ENCODE results near the gene GPR84.

GPR84 gene

GRCh38 chr12:54390668-54391551 lies 26.6 kb upstream of the GPR84 start:
- no peak for FAIRE-seq

GRCh38 chr12:54390176-54390667 lies 25.9 kb upstream of the GPR84 start:
- no peak for FAIRE-seq

DNA sequence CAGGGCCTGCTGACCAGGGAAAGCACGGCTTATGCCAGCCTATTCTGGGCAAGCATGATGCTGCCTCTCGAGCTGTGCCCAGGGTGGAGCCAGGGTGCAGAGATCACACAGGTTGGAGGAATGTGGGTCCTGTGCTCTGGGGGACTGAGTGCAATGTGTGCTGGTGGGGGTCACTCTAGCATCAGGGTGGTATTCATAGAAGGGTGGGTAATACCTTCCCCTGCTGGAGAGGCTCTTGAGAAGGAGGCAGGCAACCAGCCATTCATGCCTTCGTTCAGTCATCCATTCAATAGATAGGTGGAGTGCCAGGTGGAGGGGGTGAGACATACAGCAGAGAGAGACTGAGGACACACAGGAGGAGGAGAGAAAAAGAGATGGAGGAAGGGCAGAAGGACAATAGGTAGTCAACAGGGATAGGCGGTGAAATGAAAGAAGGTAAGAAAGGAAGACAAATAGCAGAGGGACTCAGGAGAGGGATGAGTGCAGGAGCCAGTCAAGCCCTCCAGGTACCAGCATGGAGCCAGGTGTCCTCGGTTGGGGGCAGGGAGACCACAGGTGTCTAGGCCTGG lies 25.4 kb upstream of the GPR84 start:
- no peak for FAIRE-seq

GRCh38 chr12:54389134-54389508 lies 24.8 kb upstream of the GPR84 start:
- no peak for FAIRE-seq

DNA sequence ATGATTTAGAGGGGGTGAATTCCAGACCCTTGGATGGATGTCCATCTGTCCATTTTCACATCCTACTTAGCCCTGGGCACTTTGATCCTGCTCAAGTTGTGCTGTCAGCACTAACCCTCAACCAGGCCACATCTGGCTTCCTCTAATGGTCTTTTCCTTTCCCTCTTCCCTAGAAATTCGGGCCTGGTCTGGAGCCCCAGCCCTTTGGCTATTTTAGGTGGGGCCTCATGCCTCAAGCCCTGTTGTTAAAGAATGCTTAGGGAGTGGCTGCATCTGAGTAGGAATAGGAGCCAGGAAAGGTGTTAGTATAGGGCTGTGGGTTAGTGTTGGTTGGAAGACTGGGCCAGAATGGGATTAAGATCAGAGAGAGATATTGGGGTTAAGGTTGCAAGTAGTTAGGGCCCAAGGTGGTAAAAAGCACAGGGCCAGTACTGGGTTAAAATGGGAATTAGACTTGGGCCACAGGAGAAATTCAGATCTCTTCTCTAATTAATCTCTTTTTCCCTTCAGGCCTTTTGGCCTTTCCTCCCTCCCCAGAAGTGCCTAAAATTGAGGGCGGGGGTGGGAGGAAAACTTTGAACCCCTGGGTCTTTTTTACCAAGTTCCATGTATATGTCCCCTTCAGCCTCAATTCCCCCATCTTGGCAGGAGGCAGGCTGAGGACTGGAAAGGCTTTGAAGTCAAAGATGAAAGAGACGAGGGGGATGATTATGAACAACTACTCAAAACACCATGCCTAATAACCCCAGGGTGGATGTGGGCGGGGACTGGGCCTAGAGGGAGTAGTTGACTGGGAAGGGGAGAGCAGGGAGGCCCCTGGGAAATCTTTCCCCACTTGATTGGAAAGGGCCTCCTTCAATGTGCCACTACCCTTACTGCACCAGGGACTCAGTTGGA lies 24.2 kb upstream of the GPR84 start:
- FAIRE-seq = no peak

GRCh38 chr12:54387114-54387467 lies 22.8 kb upstream of the GPR84 start:
- no peak for FAIRE-seq

DNA sequence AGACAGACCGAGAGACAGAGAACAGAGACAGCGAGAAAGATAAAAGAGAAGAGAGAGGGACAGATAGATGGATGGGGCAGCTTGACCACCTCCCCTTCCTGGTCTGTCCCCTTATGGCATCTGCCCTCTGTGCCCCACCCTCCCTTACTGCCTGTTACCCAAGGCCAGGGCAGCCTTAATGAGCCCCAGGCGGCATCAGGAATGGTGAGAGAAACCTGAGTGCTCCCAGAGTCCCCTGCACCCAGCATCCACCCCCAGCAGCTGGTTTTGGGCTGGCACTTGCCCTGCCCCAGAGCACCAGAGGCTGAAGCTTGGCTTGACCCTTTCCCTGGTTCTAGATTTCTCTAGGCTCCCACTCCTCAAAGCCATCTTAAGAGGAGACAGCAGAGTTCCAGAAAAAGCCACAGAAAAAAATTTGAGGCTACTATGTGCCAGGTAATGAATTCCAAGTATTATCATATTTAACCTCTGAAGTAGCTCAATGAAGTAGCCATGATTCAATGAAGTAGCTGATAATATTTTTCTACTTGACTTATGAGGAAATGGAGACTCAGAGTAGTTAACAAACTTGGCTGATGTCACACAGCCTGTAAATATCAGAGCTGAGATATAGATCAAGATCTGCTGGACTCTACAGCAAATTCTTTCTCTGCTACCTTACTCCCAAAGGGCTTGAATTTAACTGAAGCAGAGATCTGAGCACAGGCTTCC lies 22.3 kb upstream of the GPR84 start:
- no peak for FAIRE-seq

- no peak for FAIRE-seq
Measured at GRCh38 chr12:54385251-54385914, 21.1 kb upstream of the GPR84 start.

DNA sequence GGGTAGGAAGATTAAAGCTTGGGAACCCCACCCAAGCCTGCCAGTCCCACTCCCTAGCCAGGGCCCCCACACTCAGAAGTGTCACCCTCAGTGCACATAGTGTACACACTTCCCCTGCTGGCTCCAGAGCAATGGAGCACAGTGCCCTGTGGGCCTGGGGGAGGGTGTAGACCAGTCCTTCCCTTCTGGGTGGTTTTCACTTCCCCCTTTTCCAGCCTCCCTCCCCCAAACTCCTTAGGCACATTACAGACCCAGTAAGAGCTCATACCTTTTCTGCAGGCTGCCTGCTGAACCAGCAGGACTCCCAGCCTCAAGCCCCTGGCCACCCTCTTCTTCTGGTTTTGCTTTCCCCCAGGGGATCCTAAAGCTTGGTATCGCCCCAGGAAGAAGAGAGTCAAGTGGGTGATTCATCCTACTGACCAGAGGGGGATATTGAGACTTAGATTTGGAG lies 20.3 kb upstream of the GPR84 start, which contains the start of gene ZNF385A:
ZNF385A (minus strand) TSS at position 143 of the 451 bp plus-strand sequence. CDS start 219 bp downstream, outside the sequence.
- no peak for FAIRE-seq

- FAIRE-seq = no peak
Measured at GRCh38 chr12:54383041-54383609, 18.8 kb upstream of the GPR84 start.

GRCh38 chr12:54381136-54381535 lies 16.9 kb upstream of the GPR84 start:
- no peak for FAIRE-seq

DNA sequence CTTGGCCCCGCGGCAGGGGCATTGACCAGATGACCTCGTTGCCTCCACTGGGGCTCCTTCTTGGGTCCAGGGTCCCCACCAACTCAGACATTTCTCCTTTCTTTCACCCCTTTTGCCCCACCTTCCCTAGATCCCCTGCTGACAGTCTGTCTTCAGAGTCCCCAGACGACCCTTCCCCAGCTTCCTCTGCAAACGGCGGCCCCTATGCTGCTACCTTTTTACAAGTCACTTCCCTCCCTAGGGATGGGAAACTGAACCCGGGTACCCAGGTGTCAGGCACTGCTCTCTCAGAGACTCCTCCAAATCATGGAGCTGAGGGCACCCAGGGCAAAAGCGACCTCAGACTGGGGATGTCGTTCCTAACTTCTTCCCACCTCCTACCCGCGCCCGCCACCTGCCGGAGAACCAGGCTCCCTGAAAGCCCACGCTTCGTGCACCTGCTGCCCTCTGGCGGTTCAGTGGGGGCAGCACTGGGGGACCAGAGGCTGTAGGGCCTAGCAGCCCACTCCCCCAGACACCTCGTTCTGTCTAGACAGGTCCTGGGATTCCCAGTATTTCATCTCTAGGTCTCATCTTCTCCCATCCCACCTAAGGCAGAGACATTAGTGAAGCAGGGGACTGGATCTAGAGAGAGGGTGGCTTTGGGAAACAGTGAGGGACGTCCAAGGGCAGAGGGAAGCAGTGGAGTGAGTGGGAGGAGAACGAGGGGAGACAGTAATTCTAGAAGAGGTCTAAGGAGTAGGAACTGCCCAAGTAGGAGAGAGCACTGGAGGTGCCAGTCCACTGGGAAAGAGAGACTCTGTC lies 15.3 kb upstream of the GPR84 start:
- no peak for FAIRE-seq

DNA sequence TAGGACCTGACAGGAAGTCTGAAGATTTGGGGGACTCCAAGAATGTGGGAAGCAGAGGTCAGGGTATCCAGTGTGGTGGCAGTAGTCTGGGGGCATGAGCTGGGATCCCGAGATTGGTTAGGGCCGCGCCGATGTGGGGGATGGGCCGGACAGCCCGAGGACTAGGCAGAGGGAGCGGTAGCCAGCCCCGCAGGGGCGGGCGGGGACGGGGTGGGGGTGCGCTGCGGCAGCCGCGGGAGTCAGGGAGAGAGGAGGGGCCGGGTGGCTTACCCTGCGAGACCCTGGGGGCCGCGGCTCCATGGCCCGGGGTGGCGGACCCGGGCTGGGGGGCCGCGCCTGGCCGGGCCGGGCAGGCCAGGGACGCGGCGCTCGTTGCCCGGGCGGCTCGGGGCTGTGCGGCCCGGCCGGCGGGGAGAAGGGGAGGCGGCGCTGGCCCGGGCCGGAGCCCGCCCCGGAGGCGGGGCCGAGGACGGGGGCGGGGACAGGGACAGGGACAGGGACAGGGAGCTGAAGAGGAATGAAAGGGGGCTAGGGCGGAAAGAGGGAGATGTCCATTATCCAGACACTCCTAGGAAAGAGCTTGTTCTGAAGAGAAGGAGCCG lies 14.6 kb upstream of the GPR84 start:
- FAIRE-seq = no peak

DNA sequence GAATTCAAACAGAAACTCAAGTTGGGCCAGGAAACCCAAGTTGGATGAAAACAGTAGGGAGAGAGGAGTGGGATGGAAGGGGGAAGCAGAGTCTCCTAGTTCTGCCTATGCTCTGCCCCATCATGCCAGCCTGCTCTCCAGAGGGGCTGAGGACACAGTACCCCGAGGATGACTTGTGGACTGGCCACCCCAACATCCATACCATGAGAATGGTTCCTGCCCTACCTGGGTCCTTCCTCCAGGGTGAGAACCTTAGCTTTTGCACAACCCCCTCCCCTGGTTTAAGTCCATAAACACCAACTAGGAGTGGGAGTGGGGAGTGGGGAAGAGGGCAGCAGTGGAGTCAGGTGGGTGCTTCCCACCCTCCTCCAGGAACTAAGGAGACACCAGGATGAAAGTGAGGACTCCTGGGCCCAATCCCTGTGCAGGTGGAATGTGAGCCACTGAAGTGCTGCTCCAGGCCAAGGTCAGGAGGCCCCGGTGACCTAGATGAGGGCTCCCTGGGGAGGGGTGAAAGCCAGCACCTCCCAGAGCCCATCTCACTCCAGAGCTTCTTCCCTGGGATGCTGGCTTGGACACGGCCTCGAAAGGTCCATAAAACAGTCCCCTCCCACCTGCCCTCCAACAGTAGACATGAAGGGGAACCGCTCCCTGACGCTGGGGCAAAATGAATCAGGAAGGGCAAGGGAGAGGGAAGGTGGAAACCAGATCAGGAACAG lies 13.7 kb upstream of the GPR84 start:
- no peak for FAIRE-seq

DNA sequence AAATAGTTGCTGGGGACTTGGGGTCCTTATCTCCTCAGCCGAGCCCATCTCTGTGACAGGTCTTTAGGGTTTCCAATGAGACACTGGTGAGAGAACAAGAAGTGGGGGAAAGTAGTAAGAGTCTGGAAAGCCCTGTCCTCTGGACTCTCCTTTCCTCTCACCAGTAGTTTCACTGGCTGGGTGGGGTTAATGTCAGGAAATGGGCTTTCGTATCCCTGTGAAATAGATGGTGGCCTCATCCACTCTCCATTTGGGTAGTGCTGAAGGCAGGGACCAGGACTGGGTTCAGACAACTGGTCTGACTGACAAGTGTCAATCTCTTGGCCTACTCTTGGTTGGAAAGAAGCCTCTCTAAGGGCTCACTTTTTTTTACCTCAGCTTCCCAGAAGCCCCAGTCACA lies 12.7 kb upstream of the GPR84 start:
- FAIRE-seq = no peak

DNA sequence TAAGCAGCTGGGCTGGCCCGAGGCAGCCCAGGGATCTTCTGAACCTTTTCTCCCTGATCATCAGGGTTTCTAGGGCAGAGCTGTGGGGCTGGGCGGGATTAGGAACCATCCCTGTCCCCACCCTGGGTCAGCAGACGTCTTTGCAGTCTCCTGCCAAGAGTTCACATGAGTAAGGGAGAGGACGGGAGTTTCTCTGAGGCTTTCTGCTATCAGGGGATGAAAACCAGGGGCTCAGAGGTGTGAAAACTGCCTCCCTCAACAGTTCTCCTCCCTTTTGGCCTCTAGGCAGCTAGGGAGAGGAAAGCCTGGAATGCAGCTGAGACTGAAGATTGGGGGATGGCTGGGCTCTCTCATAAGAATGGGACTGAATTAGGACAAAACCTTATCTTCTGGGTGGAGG lies 12.3 kb upstream of the GPR84 start:
- no peak for FAIRE-seq

DNA sequence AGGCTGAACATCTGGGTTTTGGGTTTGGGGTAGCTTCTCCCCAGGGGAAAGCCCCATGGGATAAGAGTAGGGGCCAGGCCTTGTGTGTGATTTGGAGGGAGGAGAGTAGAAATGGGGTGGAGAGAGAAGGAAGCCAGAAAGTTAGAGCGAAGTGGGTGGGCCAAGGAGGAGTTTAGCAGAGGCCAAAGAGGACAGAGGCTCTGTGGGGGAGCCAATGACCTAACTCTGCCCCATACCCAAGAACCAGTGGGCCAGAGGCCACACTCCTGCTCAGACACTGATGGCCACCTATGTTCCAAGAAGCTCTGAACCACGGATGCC lies 10.9 kb upstream of the GPR84 start:
- FAIRE-seq = no peak

GRCh38 chr12:54374562-54375258 lies 10.4 kb upstream of the GPR84 start:
- no peak for FAIRE-seq

Data from G401.6 (cell line).